NCI-H1930 (cell line): Measurements from ENCODE around the gene RAB7B.
A peak's percentile ranks its signal among the peaks of the same experiment; 100 is the strongest.
"Not testable (repeated sequence)": the region's sequence is repeated elsewhere in the genome, so short reads cannot be mapped to it uniquely, and the experiment has no call there.

Source experiments
- DNase-seq, 2 experiments: peaks; one replicate each; lab custom pipeline; 2025; lab: John Stamatoyannopoulos, UW

RAB7B gene

DNA sequence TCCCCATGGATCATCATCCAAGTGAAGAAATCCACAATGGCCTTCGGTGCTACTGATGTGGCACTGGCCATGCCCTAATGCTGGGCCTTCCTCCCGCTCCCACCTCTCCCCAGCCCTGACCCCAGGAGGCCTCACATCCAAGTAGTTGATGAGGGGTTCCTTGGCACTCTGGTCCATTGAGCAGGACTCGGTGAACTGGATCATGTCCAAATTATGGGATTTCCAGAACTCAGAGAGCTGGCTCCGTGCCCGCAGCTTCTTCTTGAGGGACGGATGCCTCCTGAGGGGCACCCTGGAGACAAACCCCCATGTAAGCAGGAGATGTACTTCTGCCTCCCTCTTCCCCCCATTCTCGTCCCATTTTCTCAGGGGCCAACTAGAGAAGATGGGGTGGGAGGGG lies 19.6 kb upstream of the RAB7B start:
- no peak for DNase-seq

DNA sequence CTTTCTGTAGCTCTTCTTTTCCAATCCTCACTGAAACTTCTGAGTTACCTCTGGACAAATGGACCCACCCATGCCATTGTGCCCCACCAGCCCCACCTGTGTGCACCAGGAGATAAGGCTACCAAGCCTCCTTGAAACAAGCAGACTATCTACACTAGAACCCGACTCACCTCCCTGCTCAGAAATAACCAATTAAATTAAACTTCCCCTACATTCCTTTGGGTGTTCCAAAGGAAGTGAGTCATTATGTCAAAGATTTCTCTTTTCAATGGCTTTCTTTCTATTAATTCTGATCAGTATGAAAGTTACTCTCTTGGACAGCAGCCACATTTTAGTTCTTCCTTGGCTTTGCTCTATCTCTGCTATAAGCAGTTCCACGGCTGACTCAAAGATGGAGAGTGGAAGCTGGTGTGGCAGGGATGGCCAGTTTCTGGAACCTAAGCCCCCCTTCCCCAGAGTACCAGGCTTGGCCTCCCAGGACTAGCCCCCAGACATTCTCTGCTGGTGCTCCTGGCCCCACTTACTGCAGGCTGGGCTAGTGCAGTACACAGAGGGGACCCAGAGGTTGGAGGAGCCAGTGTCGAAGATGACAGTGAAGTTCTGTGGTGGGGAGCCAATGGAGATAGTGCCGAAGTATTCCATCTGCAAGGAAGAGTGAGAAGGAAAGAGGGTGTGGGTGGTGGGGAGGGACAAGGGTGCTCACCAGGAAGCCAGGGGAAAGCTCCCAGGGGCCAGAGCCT lies 18.6 kb upstream of the RAB7B start:
- no peak for DNase-seq

DNA sequence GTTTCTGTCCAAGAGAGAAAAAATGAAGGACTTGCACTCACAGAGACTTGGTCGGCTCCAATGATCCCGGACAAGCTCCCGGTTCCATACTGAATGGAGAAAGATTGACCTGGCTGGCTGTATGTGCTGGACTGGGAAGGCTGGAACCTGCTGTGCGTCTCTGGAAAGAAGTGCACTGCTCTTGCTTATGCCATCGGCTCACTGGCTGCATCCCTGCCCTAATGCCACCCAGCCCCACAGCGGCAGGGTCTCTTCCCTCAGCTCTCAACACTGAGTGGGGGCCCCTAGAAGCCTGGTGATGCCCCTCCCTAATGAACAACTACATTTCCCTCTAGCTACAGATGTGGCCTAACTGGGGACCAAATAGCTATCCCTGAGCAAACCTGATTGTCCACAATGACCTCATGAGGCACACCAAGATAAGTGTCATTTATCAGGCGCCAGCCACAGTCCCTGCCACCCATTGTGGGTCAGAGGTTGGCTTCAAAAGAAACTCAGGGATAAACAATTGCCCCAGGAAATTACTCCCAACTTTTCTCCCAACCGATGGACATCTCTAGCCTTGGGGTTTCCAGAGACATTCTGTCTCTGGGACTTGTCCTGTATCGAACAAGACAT lies 17.9 kb upstream of the RAB7B start:
- no peak for DNase-seq

DNA sequence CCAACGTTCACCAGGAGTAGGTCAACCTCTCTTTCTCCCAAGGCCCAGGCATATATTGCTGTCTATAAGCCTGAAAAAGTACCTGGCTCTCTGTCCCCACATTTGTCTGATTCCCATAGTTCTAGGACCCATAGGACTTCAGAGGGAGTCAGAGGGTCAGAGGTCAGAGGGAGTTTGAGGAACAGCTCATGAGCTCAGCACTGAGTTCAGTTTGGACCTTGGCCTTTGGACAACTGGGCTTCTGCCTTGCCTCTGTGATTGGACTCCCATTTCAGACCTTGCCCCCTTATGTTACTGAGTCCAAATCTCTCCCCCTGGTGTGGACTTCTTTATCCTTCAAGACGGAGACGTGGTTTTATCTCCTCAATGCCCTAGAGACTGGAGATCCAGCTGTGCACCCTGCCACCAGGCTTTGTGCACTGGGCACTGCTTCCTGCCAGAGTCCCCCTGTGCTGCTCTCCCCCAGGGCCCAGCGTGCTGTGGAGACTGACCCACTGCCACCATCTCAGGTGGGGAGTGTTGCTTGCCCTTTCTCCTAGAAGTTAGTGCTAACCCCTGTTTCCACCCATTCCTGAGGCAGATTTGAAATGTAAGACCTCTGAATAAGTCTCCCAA lies 17.3 kb upstream of the RAB7B start:
- DNase-seq = no peak

DNA sequence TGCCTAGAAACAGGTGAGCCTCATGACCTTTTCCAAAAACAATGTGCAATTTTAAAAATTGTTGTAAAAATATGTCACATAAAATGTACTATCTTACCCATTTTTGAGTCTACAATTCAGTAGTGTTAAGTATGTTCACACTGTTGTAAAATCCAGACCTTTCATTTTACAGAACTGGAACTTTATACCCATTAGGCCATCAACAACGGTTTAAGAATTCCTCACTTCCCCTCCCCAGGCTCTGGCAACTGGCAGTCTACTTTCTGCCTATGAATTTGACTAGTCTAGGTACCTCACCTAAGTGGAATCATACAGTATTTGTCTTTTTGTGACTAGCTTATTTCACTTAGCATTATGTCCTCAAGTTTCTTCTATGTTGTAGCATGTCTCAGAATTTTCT lies 11.9 kb upstream of the RAB7B start:
- no peak for DNase-seq

DNA sequence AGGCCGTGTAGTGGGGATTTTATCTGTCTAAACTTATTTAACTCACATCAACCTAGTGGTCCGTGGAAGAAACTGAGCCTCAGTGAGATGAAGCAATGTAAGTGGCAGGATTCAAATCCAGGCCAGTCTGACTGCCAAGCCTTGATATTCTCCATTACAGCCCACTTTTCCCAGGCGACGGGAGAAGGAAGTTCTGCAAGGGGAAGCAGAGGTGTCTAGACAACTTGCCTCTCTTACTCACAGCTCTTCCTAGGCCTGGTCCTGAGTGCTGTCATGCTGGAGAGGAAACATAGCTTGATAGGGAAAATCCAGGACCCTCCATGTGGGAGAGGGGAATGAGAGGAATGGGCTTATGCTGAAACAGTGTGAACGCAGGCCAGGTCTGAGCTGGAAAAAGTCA lies 11.4 kb upstream of the RAB7B start:
- DNase-seq = no peak

DNA sequence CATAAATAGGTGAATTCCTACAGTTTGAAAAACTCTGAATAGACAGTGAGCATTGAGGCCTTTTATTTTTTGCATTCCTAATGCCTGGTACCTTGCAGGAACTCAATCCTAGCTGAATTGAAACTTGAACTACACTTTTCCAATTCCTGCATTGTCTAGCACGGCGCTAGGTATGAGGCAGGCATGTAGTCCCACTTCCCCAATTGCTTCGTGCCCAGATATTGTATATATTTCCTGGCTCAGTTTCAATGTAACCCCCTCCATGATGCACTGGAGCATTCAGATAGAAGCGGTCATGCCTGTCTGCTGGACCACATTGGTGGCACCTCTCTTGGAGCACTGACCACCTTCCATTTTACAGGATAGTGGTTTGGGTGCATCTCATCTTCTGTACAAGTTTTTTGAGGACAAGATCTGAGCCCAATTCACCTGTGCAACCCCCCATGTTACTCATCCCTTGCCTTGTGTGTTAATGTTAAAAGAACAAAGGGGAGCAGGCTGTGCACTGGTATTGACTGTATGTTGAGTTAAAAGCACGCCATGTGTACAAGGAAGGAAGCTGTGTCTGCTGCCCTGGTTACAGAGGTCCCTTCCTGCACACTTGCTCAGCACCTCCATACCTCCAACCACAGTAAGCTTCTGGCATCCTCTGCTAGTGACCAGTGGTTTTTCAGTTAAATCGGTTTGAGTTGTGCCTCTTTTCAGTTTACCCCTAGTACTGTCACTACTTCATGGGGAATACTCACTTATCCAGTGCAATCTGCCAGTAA lies 10.0 kb upstream of the RAB7B start:
- DNase-seq = no peak

DNA sequence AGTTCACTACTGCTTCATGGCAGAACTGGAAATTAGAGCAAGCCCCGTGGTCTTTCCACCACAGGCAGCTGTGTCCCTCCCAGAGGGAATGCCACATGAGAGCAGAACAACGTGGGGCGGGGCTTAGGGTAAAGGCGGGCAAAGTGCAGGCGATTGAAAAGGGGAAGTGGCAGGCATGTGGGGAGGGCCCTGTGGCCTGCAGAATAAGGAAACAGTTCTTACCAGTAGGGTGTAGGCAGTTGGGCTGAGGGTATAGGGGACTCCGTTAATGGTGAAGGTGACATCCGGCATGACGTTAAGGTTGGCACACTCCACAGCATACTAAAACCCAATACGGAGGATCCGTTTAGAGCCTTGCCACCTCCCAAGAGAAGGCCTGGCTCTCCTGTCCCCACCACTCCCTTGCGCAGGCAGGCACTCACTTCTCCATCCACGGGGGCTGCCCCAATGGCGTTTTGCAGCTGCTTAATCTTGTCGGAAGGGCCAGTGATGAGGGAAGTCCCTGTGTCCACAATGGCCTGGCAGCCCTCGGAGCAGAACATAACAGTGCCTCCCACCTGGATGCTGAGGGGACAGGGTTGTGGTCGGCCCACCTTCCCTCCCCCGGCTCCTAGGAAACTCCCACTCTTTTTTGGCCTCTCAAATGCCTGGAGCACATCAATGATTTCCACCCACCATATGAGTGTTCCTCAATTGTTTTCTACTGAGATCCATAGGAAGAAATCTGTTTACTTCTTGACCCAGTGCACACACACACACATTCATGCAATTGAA lies 9.1 kb upstream of the RAB7B start:
- DNase-seq = no peak

DNA sequence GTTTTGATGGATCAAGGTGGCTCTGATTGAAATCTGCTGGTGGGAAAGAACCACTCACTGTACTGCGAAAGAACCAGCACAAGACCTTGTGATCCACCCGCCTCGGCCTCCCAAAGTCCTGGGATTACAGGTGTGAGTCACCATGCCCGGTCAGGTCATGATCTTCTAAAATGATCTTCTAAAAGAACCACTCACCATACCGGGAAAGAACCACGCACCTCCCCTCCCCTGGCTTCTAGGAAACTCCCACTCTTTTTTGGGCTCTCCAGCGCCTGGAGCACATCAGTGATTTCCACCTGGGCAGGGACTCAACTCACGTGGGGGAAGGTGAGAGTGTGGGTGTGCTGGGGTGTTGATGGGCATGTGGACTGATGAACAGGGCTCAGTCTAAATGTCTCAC lies 7.9 kb upstream of the RAB7B start:
- DNase-seq = no peak

DNA sequence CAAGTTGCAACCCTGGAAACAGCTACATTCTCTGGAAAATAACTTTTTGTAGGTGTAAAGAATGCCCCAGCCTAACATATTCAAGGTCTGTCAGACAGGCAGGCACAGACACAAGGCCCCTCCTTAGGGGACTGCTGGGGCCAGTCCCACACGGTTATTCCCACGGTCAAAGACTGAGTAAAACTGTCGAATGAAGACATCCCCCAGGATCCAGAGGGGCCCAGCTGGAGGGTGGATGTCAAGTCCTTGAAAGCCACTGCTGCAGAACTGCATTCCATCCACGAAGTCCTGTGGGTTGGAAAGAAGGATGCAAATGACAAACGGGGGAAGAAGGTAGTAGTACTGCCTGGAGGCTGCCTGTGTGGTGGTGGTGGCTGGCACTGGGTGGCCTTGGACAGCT lies 6.9 kb upstream of the RAB7B start:
- DNase-seq = no peak

DNA sequence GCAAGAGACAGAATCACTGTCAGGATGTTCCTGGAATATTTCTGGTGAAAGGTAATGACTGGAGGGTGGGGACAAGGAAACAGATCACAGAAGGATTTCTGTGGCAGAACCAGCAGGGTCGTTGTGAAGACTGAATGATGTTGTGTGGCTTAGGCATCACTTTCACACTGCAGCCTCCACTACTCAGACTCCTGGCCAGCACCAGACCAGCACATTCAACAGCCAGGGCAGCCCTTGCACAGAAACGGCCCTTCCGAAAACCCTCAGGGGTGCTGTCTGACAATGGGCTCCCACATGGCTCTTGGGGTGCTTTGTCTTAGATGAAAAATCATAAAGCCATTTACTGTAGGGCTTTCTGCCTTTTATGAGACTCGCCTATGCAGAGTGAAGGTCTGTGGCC lies 3.8 kb upstream of the RAB7B start:
- DNase-seq = no peak

DNA sequence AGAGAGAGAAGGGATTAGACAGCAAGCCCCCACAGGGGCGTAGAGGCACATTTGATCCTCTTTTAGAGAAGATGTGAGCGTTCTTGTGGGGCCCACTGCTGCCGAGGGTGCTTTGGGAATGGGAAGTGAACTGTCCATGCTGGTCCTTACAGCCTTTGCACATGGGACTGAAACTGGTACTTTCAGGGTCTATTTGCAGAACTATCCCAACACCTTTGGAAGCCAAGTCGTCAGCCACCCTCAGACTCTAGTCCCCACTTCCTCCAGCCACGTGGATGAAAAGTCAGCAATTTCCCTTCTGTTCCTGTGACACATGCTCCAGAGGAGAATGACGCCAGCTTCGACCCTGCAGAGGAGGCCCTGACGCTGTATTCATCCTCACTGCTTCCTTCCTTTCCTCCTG lies 2.6 kb upstream of the RAB7B start:
- no peak for DNase-seq

DNA sequence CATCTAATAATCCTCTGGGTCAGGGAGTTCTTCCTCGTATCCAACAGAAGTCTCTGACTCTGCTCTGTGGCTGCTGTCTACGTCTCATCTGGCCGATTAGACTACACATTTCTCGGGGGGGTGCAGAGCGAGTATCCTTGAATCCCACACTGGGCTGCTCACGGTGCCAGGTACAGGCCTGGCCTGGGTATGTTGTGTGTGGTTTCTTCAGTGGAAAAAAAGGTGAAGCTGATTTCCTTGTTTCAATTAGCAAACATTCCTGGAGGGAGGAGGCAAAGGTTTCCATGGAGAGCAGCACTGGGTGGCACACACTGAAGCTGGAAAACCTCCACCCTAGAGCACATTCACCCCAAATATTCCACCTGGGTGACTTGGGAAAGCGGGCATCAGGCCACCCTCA lies 2.0 kb upstream of the RAB7B start:
- no peak for DNase-seq

DNA sequence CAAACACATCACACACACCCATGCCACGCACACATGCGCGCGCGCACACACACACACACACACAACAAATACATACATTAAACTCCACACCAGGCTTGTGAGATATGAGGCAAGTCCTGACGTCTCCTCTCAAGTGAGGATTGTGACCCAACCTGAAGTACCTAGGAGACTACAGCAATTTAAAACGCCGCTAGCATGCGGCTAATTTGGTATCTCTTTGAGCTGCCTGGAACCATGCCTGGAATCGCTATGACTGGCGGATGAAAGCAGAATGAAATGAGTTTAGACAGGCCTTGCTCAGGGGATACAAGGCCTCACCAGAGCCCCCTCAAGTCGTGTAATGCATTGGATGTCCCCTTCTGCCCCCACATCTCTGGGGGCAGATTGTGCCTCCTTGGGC lies 1.6 kb upstream of the RAB7B start:
- no peak for DNase-seq

DNA sequence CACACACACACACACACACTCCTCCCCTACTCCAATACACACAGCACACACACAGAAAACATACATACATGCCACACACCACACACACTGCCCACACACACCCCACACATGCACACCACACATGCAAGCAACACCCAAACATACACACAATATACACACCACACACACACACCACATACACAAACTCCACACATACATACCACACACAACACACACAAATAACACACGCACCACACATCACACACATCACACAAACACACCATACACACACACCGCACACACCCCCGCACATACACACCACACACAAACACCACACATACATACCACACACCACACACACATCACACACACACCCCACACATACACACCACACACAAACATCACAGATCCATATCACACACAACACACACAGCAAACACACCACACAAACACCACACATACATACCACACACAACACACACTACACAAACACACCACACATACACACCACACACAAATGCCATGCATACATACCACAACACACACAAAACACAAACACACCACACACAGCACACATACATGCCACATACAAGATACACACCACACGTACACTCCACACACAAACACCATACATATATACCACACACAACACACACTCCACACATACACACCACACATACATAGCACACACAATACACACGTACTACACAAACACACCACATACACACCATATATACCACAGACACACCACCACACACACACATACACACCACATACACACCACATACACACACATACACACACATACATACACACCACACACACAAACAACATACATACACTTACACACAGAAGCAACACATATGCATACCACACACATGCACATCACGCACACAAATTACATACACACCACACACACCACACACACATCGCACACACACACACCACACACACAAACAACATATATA lies 932 bp upstream of the RAB7B start:
- DNase-seq = no peak

DNA sequence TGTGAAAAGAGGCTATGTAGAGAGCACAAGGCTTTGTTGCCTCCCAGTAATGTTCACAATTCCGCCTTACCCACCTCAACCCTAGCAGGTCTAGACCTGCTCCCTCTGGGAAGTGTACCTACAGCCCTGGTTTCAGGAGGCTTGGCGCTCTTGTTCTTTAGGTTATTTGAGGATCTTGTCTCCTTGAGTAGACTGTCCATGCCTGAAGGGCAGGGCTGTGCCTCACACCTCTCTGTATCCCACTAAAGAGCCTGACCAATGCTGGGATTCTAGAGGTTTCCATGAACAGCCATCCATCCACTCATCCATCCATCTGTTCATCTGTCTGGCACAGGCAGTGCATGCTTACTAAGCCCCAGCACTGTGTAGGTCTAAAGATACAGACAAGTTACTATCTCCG lies 1.0 kb downstream of the RAB7B start:
- DNase-seq = no peak

DNA sequence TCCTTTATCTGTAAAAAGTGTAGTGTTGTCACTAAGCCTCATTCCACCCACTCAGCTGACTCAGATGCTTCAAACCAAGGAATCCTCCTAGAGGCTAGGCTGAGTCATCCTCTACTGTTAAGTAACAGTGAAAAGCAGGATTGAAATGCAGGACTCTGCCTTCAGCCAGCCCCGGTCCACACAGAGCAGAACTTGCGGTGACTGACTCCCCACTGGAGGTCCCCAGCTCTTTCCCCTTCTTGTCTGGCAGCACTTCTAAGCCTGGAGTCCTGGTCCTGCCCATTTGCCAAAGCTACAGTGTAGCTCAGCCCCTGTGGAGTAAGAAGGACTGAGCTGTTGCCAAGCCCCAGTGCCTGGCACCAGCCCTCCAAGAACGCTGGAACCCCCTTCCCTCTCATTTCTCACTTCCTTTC lies 1.7 kb downstream of the RAB7B start:
- no peak for DNase-seq

DNA sequence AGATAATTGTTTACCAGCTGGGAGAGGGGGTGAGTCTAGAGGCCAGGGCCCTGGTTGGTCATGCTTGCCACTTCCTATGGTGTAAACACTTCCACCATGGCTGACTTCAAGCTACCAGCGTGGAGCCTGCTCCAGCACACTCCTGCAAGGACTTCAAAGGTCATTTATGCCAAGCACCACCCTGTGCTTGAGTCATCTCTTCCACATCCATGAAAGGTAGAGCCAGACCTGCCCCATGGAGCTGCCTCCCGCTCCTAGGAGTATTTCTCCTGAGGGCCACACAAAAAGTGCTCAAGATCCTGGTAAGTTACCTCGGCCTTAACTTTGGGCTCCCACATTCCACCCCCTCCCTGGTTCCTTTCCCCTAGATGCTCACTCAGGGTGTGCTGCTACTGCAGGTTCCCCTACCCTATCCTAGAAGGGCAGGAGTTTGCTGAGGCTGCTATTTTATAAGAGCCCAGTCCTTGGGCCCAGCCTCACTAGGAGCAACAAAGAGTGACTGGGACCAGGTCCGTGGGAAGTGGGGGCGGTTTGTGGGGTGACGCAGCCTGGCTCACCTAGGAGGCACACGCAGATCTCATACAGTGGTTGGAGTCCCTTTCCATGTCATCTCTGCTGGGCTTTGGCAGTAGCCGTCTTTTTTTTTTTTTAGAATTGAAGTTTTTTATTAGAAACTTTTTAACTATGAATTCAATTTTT lies 2.4 kb downstream of the RAB7B start:
- no peak for DNase-seq

DNA sequence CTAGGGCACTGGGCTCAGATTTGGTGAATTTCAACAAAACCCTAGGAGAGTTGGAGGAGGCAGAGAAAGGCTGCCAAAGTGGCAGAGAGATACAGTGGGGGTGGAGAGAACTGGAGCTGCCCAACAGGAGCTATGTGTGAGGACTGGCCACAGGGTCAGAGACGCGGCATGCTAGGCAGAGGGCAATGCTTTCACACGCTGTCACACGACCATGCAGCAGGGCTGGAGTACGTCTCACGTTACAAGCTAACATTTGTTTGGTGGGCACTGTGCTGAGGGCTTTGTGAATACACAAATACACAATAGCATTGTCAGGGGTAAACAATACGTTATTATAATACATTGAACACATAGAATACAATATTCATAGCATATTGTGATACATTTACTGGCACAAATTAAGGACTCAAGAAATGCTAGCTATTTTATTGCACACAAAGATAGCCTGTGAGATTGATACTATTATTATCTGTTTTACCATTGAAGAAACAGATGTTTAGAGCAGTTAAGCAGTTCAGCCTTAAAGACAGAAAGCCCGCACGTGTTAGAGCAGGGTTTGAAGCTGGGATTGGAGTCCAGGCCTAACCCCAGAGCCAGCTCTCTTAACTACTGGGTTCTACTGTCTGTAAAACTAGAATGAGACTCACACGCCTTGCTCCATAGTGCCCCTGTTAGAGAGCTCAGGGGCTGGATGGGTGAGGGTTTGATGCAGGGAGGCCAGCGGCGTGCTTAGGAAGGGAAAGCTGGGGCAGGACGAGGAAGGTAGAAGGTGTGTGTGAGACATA lies 4.5 kb downstream of the RAB7B start:
- DNase-seq = peak; percentile 11 to 17

DNA sequence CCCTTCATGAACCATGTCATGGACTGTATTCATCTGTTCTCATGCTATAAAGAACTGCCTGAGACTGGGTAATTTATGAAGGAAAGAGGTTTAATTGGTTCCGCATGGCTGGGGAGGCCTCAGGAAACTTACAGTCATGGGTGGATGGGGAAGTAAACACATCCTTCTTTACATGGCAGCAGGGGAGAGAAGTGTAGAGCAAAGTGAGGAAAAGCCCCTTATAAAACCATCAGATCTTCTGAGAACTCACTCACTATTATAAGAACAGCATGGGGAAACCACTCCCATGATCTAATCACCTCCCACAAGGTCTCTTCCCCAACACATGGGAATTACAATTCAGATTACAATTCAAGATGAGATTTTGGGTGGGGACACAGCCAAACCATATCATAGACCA lies 6.6 kb downstream of the RAB7B start:
- not testable (repeated sequence) for DNase-seq
